Gastrocnemius medialis (tissue), 4 donors: ENCODE results near the gene PRKCA.

Source experiments
- CTCF ChIP-seq, 5 experiments: fragments of 450-650 bp in 3 of 5; fragments of 200-600 bp in 2 of 5; sonication (generic) in 2 of 5; IDR thresholded peaks in 4 of 5; conservative IDR thresholded peaks in 1 of 5; 1 replicate in 4 of 5; 2 replicates in 1 of 5; pipeline ENCODE4 v1.5.1; 2016 to 2019; ENCODE audit warnings: antibody characterized with exemption in 5 of 5, mild to moderate bottlenecking in 3 of 5, moderate library complexity in 3 of 5
- POLR2A ChIP-seq, 2 donors: fragments of 450-650 bp; IDR thresholded peaks; one replicate each; pipeline ENCODE4 v1.6.1; 2017; ENCODE audit warnings: antibody characterized with exemption in 2 of 2, mild to moderate bottlenecking in 2 of 2, moderate library complexity in 2 of 2

GRCh38 chr17:66647391-66647983 lies 345.1 kb downstream of the PRKCA start:
- TF ChIP-seq CTCF (IDR thresholded peaks at IDR 0.05 in 4 of 5, conservative IDR thresholded peaks at IDR 0.05 in 1 of 5) (no peak), POLR2A (IDR thresholded peaks at IDR 0.05) (no peak)
